Measurements from ENCODE around the gene CDH23.

The CDH23 gene

GRCh38 chr10:71646592-71647292 is 250.0 kb downstream of the CDH23 start:
- DNase-seq, result no peak

GRCh38 chr10:71647526-71648253 is 251.0 kb downstream of the CDH23 start:
- no peak for DNase-seq

- DNase-seq, result no peak
Observed at GRCh38 chr10:71648254-71648932, 251.7 kb downstream of the CDH23 start.

GRCh38 chr10:71648933-71649320 is 252.2 kb downstream of the CDH23 start:
- no peak for DNase-seq

DNA sequence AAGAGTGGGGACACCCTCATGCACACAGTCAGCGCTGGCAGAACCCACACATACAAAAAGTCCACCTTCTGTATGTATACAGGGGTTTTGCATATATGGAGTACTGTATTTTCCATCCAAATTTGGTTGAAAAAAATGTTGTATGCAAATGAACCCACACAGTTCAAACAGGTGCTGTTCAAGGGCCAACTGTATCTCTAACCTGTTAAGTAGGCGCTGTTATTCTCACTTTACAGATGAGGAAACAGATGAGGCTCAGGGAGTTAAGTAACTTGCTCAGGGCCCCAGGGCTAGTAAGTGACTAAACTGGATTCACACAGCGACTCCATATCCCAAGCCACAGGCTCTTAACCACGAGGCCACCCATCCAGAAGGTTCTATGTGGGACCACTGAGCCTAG is 252.9 kb downstream of the CDH23 start:
- no peak for DNase-seq

DNA sequence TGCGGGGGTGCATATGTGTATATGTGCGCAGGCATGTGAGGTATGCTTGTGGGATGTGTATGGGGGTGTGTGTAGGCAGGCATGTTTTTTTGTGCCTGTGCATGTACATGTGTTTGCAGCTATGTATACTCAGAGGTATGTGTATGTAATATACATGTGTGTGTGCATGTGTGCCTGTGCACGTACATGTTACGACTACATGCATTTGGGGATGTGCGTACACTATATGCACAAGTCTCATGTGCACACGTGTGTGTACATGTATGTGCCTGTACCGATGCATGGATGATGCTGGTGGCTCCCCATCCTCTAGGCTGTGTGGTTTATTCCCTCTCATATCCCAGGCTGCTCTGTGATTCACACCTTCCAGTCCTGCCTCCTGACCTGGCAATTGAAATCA is 253.7 kb downstream of the CDH23 start:
- DNase-seq, result no peak

DNA sequence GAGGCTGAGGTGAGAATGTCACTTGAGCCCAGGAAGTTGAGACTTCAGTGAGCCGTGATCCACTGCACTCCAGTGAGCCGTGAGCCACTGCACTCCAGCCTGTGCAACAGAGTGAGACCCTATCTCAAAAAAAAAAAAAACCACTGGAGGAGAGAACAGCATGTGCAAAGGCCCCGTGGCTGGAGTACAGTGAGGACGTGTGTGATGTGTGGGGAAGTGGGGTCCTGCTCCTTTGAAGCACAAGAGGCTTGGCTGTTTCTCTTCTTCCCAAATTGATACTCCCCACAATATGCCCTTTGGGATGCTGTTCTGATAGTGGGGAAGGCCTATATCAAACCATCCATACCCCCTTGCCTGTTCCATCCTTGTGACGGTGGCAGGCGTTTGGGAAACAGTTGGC is 254.7 kb downstream of the CDH23 start:
- no peak for DNase-seq

DNA sequence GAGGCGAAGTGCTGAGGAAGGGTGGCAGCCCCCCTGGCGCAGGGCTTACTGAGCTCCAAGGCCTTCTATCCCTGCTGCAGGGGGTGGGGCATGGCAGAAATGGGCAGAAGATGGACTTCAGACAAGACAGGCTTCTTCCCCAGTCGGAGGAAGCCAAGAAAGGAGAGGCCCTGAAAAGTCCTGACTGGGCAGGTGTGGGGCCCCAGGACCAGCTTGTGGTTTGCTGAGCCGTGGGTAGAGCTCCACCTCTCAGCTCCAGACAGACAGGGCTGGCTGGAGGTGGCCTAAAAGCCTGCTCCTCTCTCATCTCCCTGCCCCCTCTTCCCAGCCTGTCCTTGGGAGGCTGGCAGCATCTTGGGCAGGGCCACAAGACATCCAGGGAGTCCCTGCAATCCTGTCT is 255.2 kb downstream of the CDH23 start:
- no peak for DNase-seq

DNA sequence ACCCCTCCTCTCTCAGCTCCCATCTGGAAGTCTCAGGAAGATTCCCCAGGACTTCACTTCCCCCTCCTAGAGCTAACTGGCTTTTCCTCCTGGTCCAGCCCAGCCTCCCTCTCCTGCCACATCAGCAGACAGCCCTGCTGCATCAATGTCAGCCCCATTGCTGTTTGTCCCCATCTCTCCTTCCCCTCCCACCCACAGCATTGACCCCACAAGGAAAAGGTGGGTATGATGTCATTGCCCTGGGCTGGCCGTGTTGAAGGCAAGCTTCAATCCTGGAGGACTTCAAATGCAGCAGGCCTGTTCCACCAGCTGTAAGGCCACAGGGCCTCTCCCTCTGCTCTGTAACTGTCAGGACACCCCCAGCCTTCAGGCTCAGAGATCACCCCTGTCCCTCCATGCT is 256.3 kb downstream of the CDH23 start:
- no peak for DNase-seq

- no peak for DNase-seq
Observed at GRCh38 chr10:71656220-71656619, 259.5 kb downstream of the CDH23 start.

GRCh38 chr10:71657604-71658466 is 261.1 kb downstream of the CDH23 start:
- no peak for DNase-seq

- DNase-seq, result no peak
Observed at GRCh38 chr10:71658467-71658745, 261.7 kb downstream of the CDH23 start.

- no peak for DNase-seq
Observed at GRCh38 chr10:71659111-71659634, 262.5 kb downstream of the CDH23 start.

GRCh38 chr10:71659737-71660136 is 263.0 kb downstream of the CDH23 start:
- no peak for DNase-seq

GRCh38 chr10:71660313-71660712 is 263.6 kb downstream of the CDH23 start:
- no peak for DNase-seq

GRCh38 chr10:71661060-71661622 is 264.4 kb downstream of the CDH23 start:
- no peak for DNase-seq

GRCh38 chr10:71661779-71662336 is 265.1 kb downstream of the CDH23 start:
- no peak for DNase-seq

DNA sequence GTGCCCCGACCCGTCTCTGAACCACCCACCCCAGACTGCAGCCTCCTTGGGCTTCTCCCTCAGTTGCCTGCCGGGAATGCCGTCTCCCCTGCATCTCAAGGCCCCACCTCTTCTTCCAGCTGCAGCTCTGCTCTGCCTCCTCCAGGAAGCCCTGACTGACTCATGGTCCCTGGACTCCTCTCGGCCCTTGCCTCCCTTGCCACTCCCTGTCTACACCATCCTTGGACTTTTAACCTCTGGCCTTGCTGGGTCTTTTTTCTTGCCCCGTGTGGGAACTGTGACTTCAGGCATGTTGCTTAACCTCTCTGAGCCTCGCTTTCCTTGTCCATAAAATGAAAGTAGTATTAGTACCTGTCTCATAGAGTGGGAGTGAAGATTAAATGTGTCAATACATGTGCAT is 266.6 kb downstream of the CDH23 start:
- no peak for DNase-seq

- no peak for DNase-seq
Observed at GRCh38 chr10:71664585-71664984, 267.9 kb downstream of the CDH23 start.

GRCh38 chr10:71665456-71665855 is 268.7 kb downstream of the CDH23 start:
- DNase-seq, result no peak

GRCh38 chr10:71666639-71667386 is 270.1 kb downstream of the CDH23 start:
- no peak for DNase-seq

GRCh38 chr10:71667387-71667752 is 270.6 kb downstream of the CDH23 start:
- peak; percentile 5 for DNase-seq
